Measurements from ENCODE around the gene GPR50. TPM values are rescaled to one million over a fixed set of nuclear protein-coding genes. Genes with fewer than 3 reads are reported as not detected.

Gene GPR50
- total and polyA plus RNA-seq, 2 of the 13 experiments (the other 11 are each of a cell fraction or from before 2014, with no cell fraction given): not detected

GRCh38 chrX:151167791-151168345, 8.5 kb upstream of the GPR50 start (continued):
- TF ChIP-seq ZMYM4 (CRISPR knock-in tag; IDR thresholded peaks at IDR 0.05) (no peak), DMAP1 (CRISPR knock-in tag; IDR thresholded peaks at IDR 0.05) (no peak), PBX2 (CRISPR knock-in tag; IDR thresholded peaks at IDR 0.05) (no peak), SMARCC2 (IDR thresholded peaks at IDR 0.05) (no peak), REST (IDR thresholded peaks at IDR 0.05; ENCODE audit: borderline replicate concordance in 1 of 2, low read depth in 1 of 2, low read length in 2 of 2) (no peak), ZNF839 (CRISPR knock-in tag; IDR thresholded peaks at IDR 0.05; ENCODE audit: borderline replicate concordance) (no peak), ZNF737 (CRISPR knock-in tag; IDR thresholded peaks at IDR 0.05; ENCODE audit: borderline replicate concordance) (no peak)

GRCh38 chrX:151169783-151170182, 6.6 kb upstream of the GPR50 start:
- Histone ChIP-seq H3K27me3 (ENCODE audit: control insufficient read depth in 1 of 2, insufficient read depth in 2 of 2, low read length in 2 of 2) (no peaks in the 10 kb centered on the region), H3K4me2 (ENCODE audit: low read depth, low read length) (no peak overlapping the region), H3K4me1 (ENCODE audit: insufficient read depth, low read length) (no peaks in the 10 kb centered on the region), H3K9ac (ENCODE audit: insufficient read depth, low read depth, low read length) (no peak overlapping the region), H3K9me3 (ENCODE audit: low read length) (no peaks in the 10 kb centered on the region), H3K27ac (ENCODE audit: extremely low read length, insufficient read depth, low read length) (no peak overlapping the region), H2AFZ (ENCODE audit: low read length) (no peak overlapping the region), H3K36me3 (replicated peaks in 1 of 2; ENCODE audit: control insufficient read depth in 1 of 2, insufficient read depth in 2 of 2, low read length in 2 of 2) (no peaks in the 10 kb centered on the region), H3K79me2 (ENCODE audit: insufficient read depth, low read length) (no peaks in the 10 kb centered on the region), H3K4me3 (replicated peaks in 1 of 3; ENCODE audit: insufficient read depth in 1 of 3, low read depth in 2 of 3, low read length in 3 of 3) (no peak overlapping the region), H4K20me1 (ENCODE audit: insufficient read depth, low read length) (no peaks in the 10 kb centered on the region)
- DNase-seq (ENCODE audit: low spot score) (no peak), FAIRE-seq (no peak), ATAC-seq (no peak)
- in situ Hi-C loops (cut with HindIII; ENCODE audit: extremely low pct_ligation_motif_present, low pct_unique_long_range_greater_than_20kb): loop anchor here (25.0 kb wide), 2 partner anchors 193 to 318 kb away; no protein-coding TSS in a partner anchor
- ChIA-PET CTCF (ENCODE audit: low intra/inter-chr PET ratio, low total read pairs) (no interaction called here), POLR2A (no interaction called here)
- WGBS (ENCODE audit: low lambda C conversion rate): no CpG with 5 or more reads among the region's 1 CpG
- BruUV-seq (replicated peaks): no TSS peak
- intact Hi-C loops (cut with micrococcal nuclease; ENCODE audit: unreplicated experiment): no loop called here
- TF ChIP-seq POLR2AphosphoS2 (IDR thresholded peaks at IDR 0.05; ENCODE audit: low read depth, low read length) (no peak), ZNF232 (CRISPR knock-in tag; IDR thresholded peaks at IDR 0.05; ENCODE audit: borderline replicate concordance) (no peak), RAD21 (CRISPR knock-in tag; IDR thresholded peaks at IDR 0.05) (no peak), JUNB (CRISPR knock-in tag; IDR thresholded peaks at IDR 0.05; ENCODE audit: borderline replicate concordance) (no peak), ZMYM2 (CRISPR knock-in tag; IDR thresholded peaks at IDR 0.05) (no peak), BRD4 (CRISPR knock-in tag; IDR thresholded peaks at IDR 0.05) (no peak), ZNF788 (CRISPR knock-in tag; IDR thresholded peaks at IDR 0.05; ENCODE audit: borderline replicate concordance) (no peak), ZBTB20 (CRISPR knock-in tag; IDR thresholded peaks at IDR 0.05; ENCODE audit: borderline replicate concordance, low read depth) (no peak), BCLAF1 (IDR thresholded peaks at IDR 0.05) (no peak), ZNF75D (CRISPR knock-in tag; IDR thresholded peaks at IDR 0.05; ENCODE audit: borderline replicate concordance) (no peak)
